ENCODE results near the gene MYL5. TPM values are rescaled to one million over a fixed set of nuclear protein-coding genes. Genes with fewer than 3 reads are reported as not detected.
A peak's percentile ranks its signal among the peaks of the same experiment; 100 is the strongest.

Gene MYL5
- polyA plus RNA-seq, 3 donors: 4.2 to 12.6 (median 7.2) TPM

- Mint-ChIP-seq H3K4me3 (peak overlapping the region; percentile 80 to 93), H3K9me3 (peaks cover 0 to 2% (median 0%) of the 10 kb centered on the region in 7 donors), H3K27ac (peak overlapping the region; percentile 98 to 100 (median 100)), H3K27me3 (ENCODE audit: low read depth in 3 of 3) (peaks cover 0 to 10% (median 3%) of the 10 kb centered on the region in 3 donors), H3K36me3 (peaks cover 12 to 15% of the 10 kb centered on the region in 2 donors), H3K4me1 (peaks cover 45% of the 10 kb centered on the region)
- Histone ChIP-seq H3K36me3 (replicated peaks in 1 of 2; ENCODE audit: control insufficient read depth in 1 of 2, insufficient read depth in 2 of 2, low read length in 2 of 2) (peaks cover 4 to 18% of the 10 kb centered on the region in 2 donors), H3K27ac (ENCODE audit: low read depth in 1 of 2, low read length in 2 of 2) (peak overlapping the region; percentile 99), H2AFZ (ENCODE audit: insufficient read depth, low read depth, low read length, poor library complexity, severe bottlenecking) (peak overlapping the region; percentile 97), H4K20me1 (ENCODE audit: insufficient read depth, low read length) (peaks cover 26% of the 10 kb centered on the region), H3K4me1 (ENCODE audit: control insufficient read depth in 1 of 2, insufficient read depth in 2 of 2, low read length in 2 of 2) (peaks cover 50 to 53% of the 10 kb centered on the region in 2 donors), H3K9me3 (replicated peaks in 1 of 2; ENCODE audit: control insufficient read depth in 1 of 2, insufficient read depth in 1 of 2, low read length in 2 of 2) (no peaks in the 10 kb centered on the region), H3K4me3 (replicated peaks in 1 of 3; ENCODE audit: low read depth in 2 of 3, low read length in 3 of 3) (peak overlapping the region; percentile 54 to 82 (median 73)), H3K4me2 (replicated peaks; ENCODE audit: extremely low read depth, low read length, poor library complexity, severe bottlenecking) (peak overlapping the region; percentile 86), H3K79me2 (ENCODE audit: insufficient read depth, low read length) (peaks cover 35% of the 10 kb centered on the region), H3K27me3 (ENCODE audit: control insufficient read depth in 2 of 2, insufficient read depth in 2 of 2, low read length in 2 of 2) (no peaks in the 10 kb centered on the region), H3K9ac (ENCODE audit: insufficient read depth, low read length, poor library complexity, severe bottlenecking) (peak overlapping the region; percentile 87)
- intact Hi-C loops (cut with micrococcal nuclease): loop anchor here in 1 of 2 donors (2.0 to 10.0 kb wide), 3 partner anchors 17 to 894 kb away; partner anchors contain the start of genes PCGF3 and ZNF141
- TF ChIP-seq CTCF (IDR thresholded peaks at IDR 0.05): no peak
- DNase-seq: no peak
- WGBS (ENCODE audit: insufficient coverage): 67% methylated on average over 16 of the region's 26 CpGs
Measured at GRCh38 chr4:687971-688853, 13.9 kb downstream of the MYL5 start.

- intact Hi-C loops (cut with micrococcal nuclease): loop anchor here in 1 of 2 donors (2.0 to 10.0 kb wide), 3 partner anchors 16 to 893 kb away; partner anchors contain the start of genes PCGF3 and ZNF141
- peak within 1 kb of the TSS; percentile 87 for H3K9ac ChIP-seq (ENCODE audit: insufficient read depth, low read length, poor library complexity, severe bottlenecking)
- peak within 1 kb of the TSS; percentile 86 for H3K4me2 ChIP-seq (replicated peaks; ENCODE audit: extremely low read depth, low read length, poor library complexity, severe bottlenecking)
- no peak for TF ChIP-seq CTCF (IDR thresholded peaks at IDR 0.05)
- 4% methylated on average over 59 of the region's 59 CpGs for WGBS (ENCODE audit: insufficient coverage)
- H3K4me1 Mint-ChIP-seq: peaks cover 38% of the 10 kb centered on the region
- H3K4me1 ChIP-seq (ENCODE audit: control insufficient read depth in 1 of 2, insufficient read depth in 2 of 2, low read length in 2 of 2): peaks cover 44 to 45% of the 10 kb centered on the region in 2 donors
- H3K4me3 Mint-ChIP-seq: peak within 1 kb of the TSS; percentile 80 to 93
- peak in 1 of 3 donors; percentile 30 for DNase-seq
- H3K9me3 Mint-ChIP-seq: peaks cover 0 to 3% (median 0%) of the 10 kb centered on the region in 7 donors
- H3K79me2 ChIP-seq (ENCODE audit: insufficient read depth, low read length): peaks cover 35% of the 10 kb centered on the region
- H3K27me3 Mint-ChIP-seq (ENCODE audit: low read depth in 3 of 3): peaks cover 4 to 12% (median 7%) of the 10 kb centered on the region in 3 donors
- H4K20me1 ChIP-seq (ENCODE audit: insufficient read depth, low read length): peaks cover 18% of the 10 kb centered on the region
- H3K27me3 ChIP-seq (ENCODE audit: control insufficient read depth in 2 of 2, insufficient read depth in 2 of 2, low read length in 2 of 2): no peaks in the 10 kb centered on the region
- peaks cover 12 to 15% of the 10 kb centered on the region in 2 donors for H3K36me3 Mint-ChIP-seq
- peak within 1 kb of the TSS; percentile 54 to 82 (median 73) for H3K4me3 ChIP-seq (replicated peaks in 1 of 3; ENCODE audit: low read depth in 2 of 3, low read length in 3 of 3)
- H3K9me3 ChIP-seq (replicated peaks in 1 of 2; ENCODE audit: control insufficient read depth in 1 of 2, insufficient read depth in 1 of 2, low read length in 2 of 2): no peaks in the 10 kb centered on the region
- peaks cover 4 to 18% of the 10 kb centered on the region in 2 donors for H3K36me3 ChIP-seq (replicated peaks in 1 of 2; ENCODE audit: control insufficient read depth in 1 of 2, insufficient read depth in 2 of 2, low read length in 2 of 2)
- peak within 1 kb of the TSS; percentile 97 for H2AFZ ChIP-seq (ENCODE audit: insufficient read depth, low read depth, low read length, poor library complexity, severe bottlenecking)
- H3K27ac ChIP-seq (ENCODE audit: low read depth in 1 of 2, low read length in 2 of 2): peak within 1 kb of the TSS; percentile 99
- peak within 1 kb of the TSS; percentile 98 to 100 (median 100) for H3K27ac Mint-ChIP-seq
Measured at GRCh38 chr4:688854-689681, 14.7 kb downstream of the MYL5 start, which contains the start of gene SLC49A3. Gene SLC49A3 (minus strand): TSS chr4:689151. CDS start chr4:689127, 24 bp downstream.

Measured in CD14-positive monocyte (primary cell).